Fibroblast of lung (primary cell): ENCODE measurements around the gene SLC4A1AP.

Experiments
- EZH2 ChIP-seq: IDR thresholded peaks from 2 replicates; pipeline ENCODE4 v1.5.1; 2012; ENCODE audit warnings: low read length, control low read depth, mild to moderate bottlenecking; ENCODE audit errors: missing control alignments
- TF ChIP-seq, protein P1 (sequence below), 2 donors: IDR thresholded peaks in 1 of 2; conservative IDR thresholded peaks in 1 of 2; 1 replicate in 1 of 2; 2 replicates in 1 of 2; pipeline ENCODE4 v1.5.1; 2011 to 2012; ENCODE audit warnings: low read length in 2 of 2, control low read depth in 1 of 2, inconsistent platforms in 1 of 2, low read depth in 1 of 2, mild to moderate bottlenecking in 1 of 2

DNA sequence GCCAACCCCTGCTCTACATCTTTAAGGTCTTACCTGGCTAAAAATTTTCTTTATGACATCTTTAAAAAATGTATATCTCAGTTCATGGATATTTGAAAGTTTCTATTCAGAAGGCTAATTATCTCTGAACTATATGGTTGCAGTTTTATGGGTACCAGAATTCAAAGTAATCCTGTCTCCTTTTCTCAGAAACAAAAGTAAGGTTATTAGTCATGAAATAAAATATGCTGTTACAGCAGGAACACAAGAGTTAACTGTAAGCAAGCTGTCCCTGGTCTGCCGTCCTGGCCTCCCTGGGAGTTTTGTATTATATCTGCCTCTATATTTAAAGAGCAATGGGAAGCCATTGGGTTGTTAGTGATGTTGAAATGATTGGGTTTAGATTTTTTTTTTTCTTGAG, 34.0 kb downstream of the SLC4A1AP start:
- TF ChIP-seq, protein P1, sequence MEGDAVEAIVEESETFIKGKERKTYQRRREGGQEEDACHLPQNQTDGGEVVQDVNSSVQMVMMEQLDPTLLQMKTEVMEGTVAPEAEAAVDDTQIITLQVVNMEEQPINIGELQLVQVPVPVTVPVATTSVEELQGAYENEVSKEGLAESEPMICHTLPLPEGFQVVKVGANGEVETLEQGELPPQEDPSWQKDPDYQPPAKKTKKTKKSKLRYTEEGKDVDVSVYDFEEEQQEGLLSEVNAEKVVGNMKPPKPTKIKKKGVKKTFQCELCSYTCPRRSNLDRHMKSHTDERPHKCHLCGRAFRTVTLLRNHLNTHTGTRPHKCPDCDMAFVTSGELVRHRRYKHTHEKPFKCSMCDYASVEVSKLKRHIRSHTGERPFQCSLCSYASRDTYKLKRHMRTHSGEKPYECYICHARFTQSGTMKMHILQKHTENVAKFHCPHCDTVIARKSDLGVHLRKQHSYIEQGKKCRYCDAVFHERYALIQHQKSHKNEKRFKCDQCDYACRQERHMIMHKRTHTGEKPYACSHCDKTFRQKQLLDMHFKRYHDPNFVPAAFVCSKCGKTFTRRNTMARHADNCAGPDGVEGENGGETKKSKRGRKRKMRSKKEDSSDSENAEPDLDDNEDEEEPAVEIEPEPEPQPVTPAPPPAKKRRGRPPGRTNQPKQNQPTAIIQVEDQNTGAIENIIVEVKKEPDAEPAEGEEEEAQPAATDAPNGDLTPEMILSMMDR (conservative IDR thresholded peaks at IDR 0.05 in 1 of 2, IDR thresholded peaks at IDR 0.05 in 1 of 2; ENCODE audit: low read depth in 1 of 2, low read length in 2 of 2): no peak
- TF ChIP-seq EZH2: no peak
